Psoas muscle (tissue), 8 donors: Measurements from ENCODE around the gene IFFO2. TPM values are rescaled to one million over a fixed set of nuclear protein-coding genes. Genes with fewer than 3 reads are reported as not detected.

Source experiments
- ATAC-seq, 4 donors: fragments of 200-7000 bp; cut with Tn5 transposase; one replicate each; pipeline ENCODE4 v1.9.1; 2020; ENCODE audit warnings: moderate library complexity in 3 of 4, mild to moderate bottlenecking in 2 of 4
- DNase-seq, 2 donors: peaks; one replicate each; pipeline ENCODE4 v3.0.0-alpha.2; 2020
- H3K27ac ChIP-seq: fragments of 200-600 bp; one replicate; pipeline ENCODE4 v1.8.0; 2022
- H3K27me3 ChIP-seq, 3 donors: fragments of 200-600 bp in 1 of 3; one replicate each; pipeline versions ENCODE4 v1.6.1 to v1.8.0; 2013 to 2022; ENCODE audit warnings: low read length in 2 of 3, mild to moderate bottlenecking in 2 of 3, moderate library complexity in 1 of 3; ENCODE audit not compliant: insufficient read depth in 3 of 3
- H3K36me3 ChIP-seq, 2 donors: fragments of 200-600 bp in 1 of 2; one replicate each; pipeline versions ENCODE4 v1.6.1 to v1.8.0; 2013 to 2022; ENCODE audit warnings: low read depth in 1 of 2, mild to moderate bottlenecking in 1 of 2, moderate library complexity in 1 of 2; ENCODE audit not compliant: insufficient read depth in 1 of 2
- H3K4me1 ChIP-seq: fragments of 200-600 bp; one replicate; pipeline ENCODE4 v1.8.0; 2022
- H3K4me3 ChIP-seq: fragments of 200-600 bp; one replicate; pipeline ENCODE4 v1.8.0; 2022; ENCODE audit warnings: mild to moderate bottlenecking
- H3K9me3 ChIP-seq: fragments of 200-600 bp; one replicate; pipeline ENCODE4 v1.8.0; 2022
- WGBS, 3 donors: extraction: QIAGEN DNeasy Blood & Tissue Kit; methylation state at CpG; one replicate each; pipeline versions ENCODE4 v1.1.6 to v1.1.7; 2013; 5-methylcytosine and 5-hydroxymethylcytosine counted together
- intact Hi-C, 2 donors: fragments of 100-400 bp; cut with DNase I; formaldehyde crosslinking; loops; one replicate each; pipeline versions ENCODE4 v1.11.0 to v1.14.2; 2022
- polyA plus RNA-seq, 3 donors: library from polyadenylated mRNA; stranded (reverse); fragments of 200-250 nt; gene quantifications; one replicate each; pipeline ENCODE4 v1.2.3, GENCODE V29; 2013
- total RNA-seq, 4 donors: library from RNA; stranded (reverse); fragmentation: NEBNext Ultra II Directional in 2 of 4; extraction: Animal tissue kit (Norgen Biotek cat#: 25700) in 2 of 4; gene quantifications; one replicate each; pipeline versions ENCODE4 v1.2.1 to v1.2.4, GENCODE V29; 2021 to 2023
- TF ChIP-seq, protein P1 (sequence below): fragments of 200-600 bp; IDR thresholded peaks from one replicate; pipeline ENCODE4 v1.8.0; 2022; ENCODE audit warnings: antibody characterized with exemption
- donor health status: healthy with polysubstance abuse.
- donor health status: DM: no; HTN: no; CAD: no; lungs with moderate emphysema.
- donor health status: Bipolar disorder and iron deficiency.
- donor health status: healthy.
- donor health status: DM: yes; HTN: yes; CAD: no.
- donor health status: DM: no; HTN: no; CAD: no.
- donor health status: DM: no; HTN: no; CAD: no.
- donor health status: DM: yes; HTN: yes; CAD: no.

IFFO2 gene
- total and polyA plus RNA-seq, 7 donors: 0.94 to 14.0 (median 3.7) TPM

DNA sequence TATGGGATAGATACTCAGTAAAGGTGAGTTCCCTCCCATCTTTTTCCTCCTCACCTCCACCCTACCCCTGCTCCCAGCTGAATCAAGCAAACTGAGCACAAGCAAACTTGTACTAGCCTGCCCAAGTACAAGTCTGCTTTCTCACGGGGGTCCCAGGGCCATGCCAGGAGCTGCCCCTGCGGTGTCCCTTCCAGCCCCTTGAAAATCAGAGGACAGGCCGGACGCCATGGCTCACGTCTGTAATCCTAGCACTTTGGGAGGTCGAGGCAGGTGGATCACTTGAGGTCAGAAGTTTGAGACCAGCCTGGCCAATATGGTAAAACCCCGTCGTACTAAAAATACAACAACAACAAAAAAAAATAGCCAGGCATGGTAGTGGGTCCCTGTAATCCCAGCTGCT, 17.5 kb upstream of the IFFO2 start:
- TF ChIP-seq, protein P1, sequence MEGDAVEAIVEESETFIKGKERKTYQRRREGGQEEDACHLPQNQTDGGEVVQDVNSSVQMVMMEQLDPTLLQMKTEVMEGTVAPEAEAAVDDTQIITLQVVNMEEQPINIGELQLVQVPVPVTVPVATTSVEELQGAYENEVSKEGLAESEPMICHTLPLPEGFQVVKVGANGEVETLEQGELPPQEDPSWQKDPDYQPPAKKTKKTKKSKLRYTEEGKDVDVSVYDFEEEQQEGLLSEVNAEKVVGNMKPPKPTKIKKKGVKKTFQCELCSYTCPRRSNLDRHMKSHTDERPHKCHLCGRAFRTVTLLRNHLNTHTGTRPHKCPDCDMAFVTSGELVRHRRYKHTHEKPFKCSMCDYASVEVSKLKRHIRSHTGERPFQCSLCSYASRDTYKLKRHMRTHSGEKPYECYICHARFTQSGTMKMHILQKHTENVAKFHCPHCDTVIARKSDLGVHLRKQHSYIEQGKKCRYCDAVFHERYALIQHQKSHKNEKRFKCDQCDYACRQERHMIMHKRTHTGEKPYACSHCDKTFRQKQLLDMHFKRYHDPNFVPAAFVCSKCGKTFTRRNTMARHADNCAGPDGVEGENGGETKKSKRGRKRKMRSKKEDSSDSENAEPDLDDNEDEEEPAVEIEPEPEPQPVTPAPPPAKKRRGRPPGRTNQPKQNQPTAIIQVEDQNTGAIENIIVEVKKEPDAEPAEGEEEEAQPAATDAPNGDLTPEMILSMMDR: no peak

GRCh38 chr1:18973446-18973955, 17.0 kb upstream of the IFFO2 start:
- intact Hi-C loops: no loop called here
- DNase-seq (no peak), ATAC-seq (no peak)
- Histone ChIP-seq H3K4me3 (no peak overlapping the region), H3K36me3 (no peaks in the 10 kb centered on the region), H3K4me1 (no peaks in the 10 kb centered on the region), H3K9me3 (no peaks in the 10 kb centered on the region), H3K27ac (no peak overlapping the region), H3K27me3 (no peaks in the 10 kb centered on the region)
- 81 to 84% (median 83%) methylated on average over 7 of the region's 7 CpGs for WGBS, 3 donors
- TF ChIP-seq, protein P1: no peak

More for the DNA sequence above, 17.5 kb upstream of the IFFO2 start:
- Histone ChIP-seq H3K36me3 (no peaks in the 10 kb centered on the region), H3K27me3 (no peaks in the 10 kb centered on the region), H3K4me1 (no peaks in the 10 kb centered on the region), H3K9me3 (no peaks in the 10 kb centered on the region), H3K4me3 (no peak overlapping the region), H3K27ac (no peak overlapping the region)
- intact Hi-C loops: no loop called here
- DNase-seq (no peak), ATAC-seq (no peak)
- 85 to 91% (median 87%) methylated on average over 8 of the region's 8 CpGs for WGBS, 3 donors

DNA sequence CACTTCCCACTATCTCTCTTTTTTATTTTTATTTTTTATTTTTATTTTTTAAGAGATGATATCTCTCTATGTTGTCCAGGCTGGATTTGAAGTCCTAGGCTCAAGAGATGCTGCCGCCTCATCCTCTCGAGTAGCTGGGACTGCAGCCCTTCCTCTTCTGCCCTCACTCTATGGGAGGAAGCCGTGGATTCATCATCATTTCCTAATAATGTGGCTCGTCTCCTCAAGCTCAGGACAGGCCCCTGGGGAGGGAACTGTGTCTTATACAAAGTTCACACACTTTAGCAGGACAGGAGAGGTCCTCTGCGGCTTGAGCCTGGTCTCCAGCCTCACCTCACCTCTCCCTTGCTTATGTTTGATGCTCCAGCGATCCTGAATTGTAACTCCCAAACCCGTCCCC, 16.5 kb upstream of the IFFO2 start:
- no peak for DNase-seq
- WGBS, 3 donors: 54 to 58% (median 56%) methylated on average over 7 of the region's 7 CpGs
- Histone ChIP-seq H3K4me1 (no peaks in the 10 kb centered on the region), H3K36me3 (no peaks in the 10 kb centered on the region), H3K9me3 (no peaks in the 10 kb centered on the region), H3K27ac (no peak overlapping the region), H3K27me3 (no peaks in the 10 kb centered on the region), H3K4me3 (no peak overlapping the region)
- ATAC-seq: peak in 1 of 4 donors; percentile 17
- intact Hi-C loops: no loop called here
- TF ChIP-seq, protein P1: no peak

DNA sequence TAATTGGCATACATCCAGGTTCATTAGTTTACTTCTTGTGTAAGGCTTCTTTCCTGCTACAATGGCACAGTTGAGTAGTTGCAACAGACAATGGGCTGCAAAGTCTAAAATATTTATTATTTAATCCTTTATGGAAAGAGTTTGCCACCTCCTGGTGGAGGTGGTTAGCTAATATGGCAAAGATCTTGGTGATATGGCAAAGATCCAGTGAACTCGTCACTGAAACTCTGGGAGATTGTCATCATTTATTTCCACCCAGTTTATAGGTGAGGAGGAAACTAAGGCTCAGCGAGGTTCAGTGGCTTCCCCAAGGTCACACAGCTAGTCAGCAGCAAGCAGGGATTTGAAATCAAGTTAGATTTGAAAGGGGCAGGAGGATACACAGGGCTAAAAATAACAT, 16.1 kb upstream of the IFFO2 start:
- ATAC-seq: peak; percentile 10 to 58 (median 53)
- WGBS, 3 donors: 17 to 26% (median 18%) methylated on average over 2 of the region's 2 CpGs

More for the DNA sequence above, 16.1 kb upstream of the IFFO2 start:
- H3K4me1 ChIP-seq: no peaks in the 10 kb centered on the region
- no peak for DNase-seq
- no peaks in the 10 kb centered on the region for H3K9me3 ChIP-seq
- TF ChIP-seq, protein P1: peak; percentile 37
- H3K36me3 ChIP-seq: no peaks in the 10 kb centered on the region
- H3K27ac ChIP-seq: no peak overlapping the region
- no peaks in the 10 kb centered on the region for H3K27me3 ChIP-seq
- intact Hi-C loops: no loop called here
- no peak overlapping the region for H3K4me3 ChIP-seq
